Inferior parietal cortex (tissue), 1 donor: ENCODE data around the gene PIP4K2A.

Source experiments
- DNase-seq: peaks from one replicate; pipeline ENCODE4 v3.0.0-alpha.2; 2016; ENCODE audit errors: extremely low spot score

Gene PIP4K2A

GRCh38 chr10:22599048-22599561 lies 115.3 kb downstream of the PIP4K2A start:
- DNase-seq: no peak

- DNase-seq: no peak
Observed at GRCh38 chr10:22598478-22598877, 115.9 kb downstream of the PIP4K2A start.

GRCh38 chr10:22597138-22597537 lies 117.2 kb downstream of the PIP4K2A start:
- DNase-seq: no peak

GRCh38 chr10:22593636-22594198 lies 120.7 kb downstream of the PIP4K2A start:
- DNase-seq: no peak

GRCh38 chr10:22593026-22593425 lies 121.4 kb downstream of the PIP4K2A start:
- no peak for DNase-seq

- no peak for DNase-seq
Observed at GRCh38 chr10:22589851-22590514, 124.4 kb downstream of the PIP4K2A start.

GRCh38 chr10:22588462-22588861 lies 125.9 kb downstream of the PIP4K2A start:
- DNase-seq: no peak

- DNase-seq: no peak
Observed at GRCh38 chr10:22583683-22584082, 130.7 kb downstream of the PIP4K2A start.

- no peak for DNase-seq
Observed at GRCh38 chr10:22581461-22581860, 132.9 kb downstream of the PIP4K2A start.

GRCh38 chr10:22580711-22581110 lies 133.7 kb downstream of the PIP4K2A start:
- no peak for DNase-seq

- no peak for DNase-seq
Observed at GRCh38 chr10:22579826-22580225, 134.6 kb downstream of the PIP4K2A start.

GRCh38 chr10:22573820-22574569 lies 140.4 kb downstream of the PIP4K2A start:
- DNase-seq: no peak

GRCh38 chr10:22570733-22571430 lies 143.5 kb downstream of the PIP4K2A start:
- DNase-seq: no peak

GRCh38 chr10:22570234-22570633 lies 144.1 kb downstream of the PIP4K2A start:
- DNase-seq: no peak

- no peak for DNase-seq
Observed at GRCh38 chr10:22568928-22569327, 145.4 kb downstream of the PIP4K2A start.

GRCh38 chr10:22564060-22564459 lies 150.3 kb downstream of the PIP4K2A start:
- no peak for DNase-seq

- no peak for DNase-seq
Observed at GRCh38 chr10:22561909-22562308, 152.5 kb downstream of the PIP4K2A start.

- DNase-seq: no peak
Observed at GRCh38 chr10:22560913-22561239, 153.5 kb downstream of the PIP4K2A start.

GRCh38 chr10:22560096-22560912 lies 154.1 kb downstream of the PIP4K2A start:
- no peak for DNase-seq

- DNase-seq: no peak
Observed at GRCh38 chr10:22557321-22557720, 157.1 kb downstream of the PIP4K2A start.

GRCh38 chr10:22556774-22557173 lies 157.6 kb downstream of the PIP4K2A start:
- DNase-seq: no peak
